ENCODE measurements around the gene TMEM178A. TPM values are rescaled to one million over a fixed set of nuclear protein-coding genes. Genes with fewer than 3 reads are reported as not detected.

Gene TMEM178A
- total and polyA plus RNA-seq, 7 donors = 0.60 to 6.1 (median 1.8) TPM; not detected in 1

DNA sequence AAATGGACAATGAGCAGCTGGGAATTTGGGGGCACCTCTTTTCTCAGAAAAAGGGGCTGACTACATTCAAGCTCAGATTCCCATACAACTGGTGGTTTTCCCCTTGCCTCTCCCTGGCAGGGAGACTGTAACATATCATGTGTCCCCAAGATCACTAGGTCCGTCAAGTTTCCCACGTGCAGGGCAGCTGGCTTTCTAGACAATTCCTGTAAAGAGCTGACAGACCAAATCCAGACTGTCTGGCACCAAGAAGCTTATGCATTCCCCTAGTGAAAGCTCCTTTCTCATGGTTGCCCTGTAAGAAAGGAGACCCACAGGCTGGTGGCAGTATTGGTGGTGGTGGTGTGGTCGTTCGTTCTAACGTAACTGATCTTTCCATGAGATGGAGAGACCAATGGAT, 64.6 kb downstream of the TMEM178A start:
- peaks cover 0 to 21% (median 3%) of the 10 kb centered on the region in 4 donors for H3K36me3 ChIP-seq
- peaks cover 0 to under 1% (median 0%) of the 10 kb centered on the region in 4 donors for H3K4me1 ChIP-seq
- intact Hi-C loops (cut with DNase I) = no loop called here

DNA sequence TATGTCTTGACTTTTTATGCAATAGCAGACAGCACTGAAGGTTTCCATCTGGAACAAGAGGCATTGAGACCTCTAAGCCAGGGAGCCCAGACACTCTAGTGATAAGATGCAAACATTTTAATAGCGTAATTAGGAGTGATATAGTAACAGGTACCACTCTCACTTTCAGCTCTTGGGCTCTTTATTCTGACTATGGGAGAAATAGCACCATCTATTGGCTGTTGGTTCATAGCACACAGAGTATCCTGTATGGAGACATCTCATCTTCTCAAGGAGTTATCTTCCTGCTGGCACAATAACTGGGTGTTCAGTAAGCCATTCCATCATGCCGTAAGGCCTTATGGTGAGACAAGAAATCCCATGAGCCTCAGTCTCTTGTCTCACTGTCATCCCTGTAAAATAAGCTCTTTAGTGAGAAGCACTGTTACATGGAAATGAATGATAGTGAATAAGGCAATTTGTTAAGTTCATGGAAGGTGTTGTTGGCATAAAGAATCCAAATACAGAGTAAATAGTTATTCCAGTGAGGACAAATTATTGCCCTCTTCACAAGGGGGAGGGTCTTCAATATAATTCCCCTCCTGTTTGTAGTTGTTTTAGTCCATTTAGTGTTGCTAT, 65.1 kb downstream of the TMEM178A start:
- no peak overlapping the region for H3K27ac ChIP-seq
- H3K4me1 ChIP-seq = no peaks in the 10 kb centered on the region
- intact Hi-C loops (cut with DNase I) = no loop called here
- no peak for DNase-seq
- no peaks in the 10 kb centered on the region for H3K9me3 ChIP-seq
- no peaks in the 10 kb centered on the region for H3K27me3 ChIP-seq
- peaks cover 0 to 26% (median 3%) of the 10 kb centered on the region in 4 donors for H3K36me3 ChIP-seq
- WGBS, 2 donors = 91 to 93% methylated on average over 2 of the region's 2 CpGs
- no peak overlapping the region for H3K4me3 ChIP-seq
- TF ChIP-seq, protein P1, sequence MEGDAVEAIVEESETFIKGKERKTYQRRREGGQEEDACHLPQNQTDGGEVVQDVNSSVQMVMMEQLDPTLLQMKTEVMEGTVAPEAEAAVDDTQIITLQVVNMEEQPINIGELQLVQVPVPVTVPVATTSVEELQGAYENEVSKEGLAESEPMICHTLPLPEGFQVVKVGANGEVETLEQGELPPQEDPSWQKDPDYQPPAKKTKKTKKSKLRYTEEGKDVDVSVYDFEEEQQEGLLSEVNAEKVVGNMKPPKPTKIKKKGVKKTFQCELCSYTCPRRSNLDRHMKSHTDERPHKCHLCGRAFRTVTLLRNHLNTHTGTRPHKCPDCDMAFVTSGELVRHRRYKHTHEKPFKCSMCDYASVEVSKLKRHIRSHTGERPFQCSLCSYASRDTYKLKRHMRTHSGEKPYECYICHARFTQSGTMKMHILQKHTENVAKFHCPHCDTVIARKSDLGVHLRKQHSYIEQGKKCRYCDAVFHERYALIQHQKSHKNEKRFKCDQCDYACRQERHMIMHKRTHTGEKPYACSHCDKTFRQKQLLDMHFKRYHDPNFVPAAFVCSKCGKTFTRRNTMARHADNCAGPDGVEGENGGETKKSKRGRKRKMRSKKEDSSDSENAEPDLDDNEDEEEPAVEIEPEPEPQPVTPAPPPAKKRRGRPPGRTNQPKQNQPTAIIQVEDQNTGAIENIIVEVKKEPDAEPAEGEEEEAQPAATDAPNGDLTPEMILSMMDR (IDR thresholded peaks at IDR 0.05) = peak in 2 of 4 experiments; percentile 10 to 18
- TF ChIP-seq POLR2AphosphoS5 (IDR thresholded peaks at IDR 0.05) = no peak

More for the DNA sequence above, 64.6 kb downstream of the TMEM178A start:
- TF ChIP-seq EP300 (IDR thresholded peaks at IDR 0.05) (no peak), POLR2AphosphoS5 (IDR thresholded peaks at IDR 0.05) (no peak)
- TF ChIP-seq, protein P1 (IDR thresholded peaks at IDR 0.05) = no peak
- 91 to 92% methylated on average over 5 of the region's 5 CpGs for WGBS, 2 donors
- Histone ChIP-seq H3K9me3 (no peaks in the 10 kb centered on the region), H3K27ac (no peak overlapping the region), H3K4me3 (no peak overlapping the region), H3K27me3 (no peaks in the 10 kb centered on the region)
- DNase-seq = no peak

DNA sequence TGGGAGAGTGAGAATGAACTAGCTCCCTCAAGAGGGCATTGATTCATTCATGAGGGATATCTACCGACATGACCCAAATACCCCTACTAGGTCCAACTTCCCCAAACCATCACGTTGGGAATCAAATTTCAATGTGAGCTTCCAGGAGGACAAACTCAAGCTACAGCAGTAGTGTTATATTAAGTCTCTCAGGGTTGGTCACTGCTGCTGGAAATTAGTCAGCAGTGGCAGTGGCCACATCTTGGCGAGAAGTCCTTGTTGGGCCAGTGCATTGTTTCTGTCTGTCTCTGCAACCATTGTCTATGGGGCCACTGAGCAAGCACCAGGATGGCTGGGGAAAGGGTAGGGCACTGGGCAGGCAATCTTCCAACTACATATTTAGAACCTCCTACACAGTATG, 65.8 kb downstream of the TMEM178A start:
- no peak for DNase-seq
- TF ChIP-seq, protein P1 (IDR thresholded peaks at IDR 0.05) = no peak
- TF ChIP-seq EP300 (IDR thresholded peaks at IDR 0.05) (no peak), POLR2AphosphoS5 (IDR thresholded peaks at IDR 0.05) (no peak), POLR2A (IDR thresholded peaks at IDR 0.05) (no peak)
- Histone ChIP-seq H3K9me3 (no peaks in the 10 kb centered on the region), H3K36me3 (peaks cover 0 to 33% (median 4%) of the 10 kb centered on the region in 4 donors), H3K4me3 (no peak overlapping the region), H3K4me1 (no peaks in the 10 kb centered on the region), H3K27ac (no peak overlapping the region), H3K27me3 (no peaks in the 10 kb centered on the region)
- intact Hi-C loops (cut with DNase I) = no loop called here
- WGBS, 2 donors = 91 to 93% methylated on average over 3 of the region's 3 CpGs

DNA sequence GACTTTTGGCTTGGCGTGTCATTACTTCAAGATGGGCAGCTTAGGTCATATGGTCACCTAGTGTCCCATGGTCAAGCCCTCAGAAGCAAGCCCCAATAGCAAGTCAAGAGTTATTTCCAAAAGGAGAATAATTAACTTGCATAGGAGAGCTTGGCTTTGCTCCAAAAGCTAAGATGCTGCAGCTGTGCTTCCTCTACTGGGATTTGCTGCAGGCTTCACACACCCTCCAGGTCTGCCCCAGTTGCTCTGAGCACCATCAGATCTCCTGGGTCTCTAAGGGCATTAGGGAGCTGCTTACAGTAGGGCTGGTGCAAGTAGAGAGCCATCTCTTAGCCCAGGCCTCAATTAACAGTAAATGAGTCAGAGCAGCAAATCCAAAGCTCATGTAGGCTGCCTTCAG, 66.8 kb downstream of the TMEM178A start:
- intact Hi-C loops (cut with DNase I) = no loop called here
- Histone ChIP-seq H3K4me3 (no peak overlapping the region), H3K9me3 (no peaks in the 10 kb centered on the region), H3K4me1 (no peaks in the 10 kb centered on the region), H3K27me3 (no peaks in the 10 kb centered on the region), H3K36me3 (peaks cover 0 to 43% (median 6%) of the 10 kb centered on the region in 4 donors), H3K27ac (no peak overlapping the region)
- 94 to 95% methylated on average over 1 of the region's 1 CpG for WGBS, 2 donors
- TF ChIP-seq EP300 (IDR thresholded peaks at IDR 0.05) (no peak), POLR2A (IDR thresholded peaks at IDR 0.05) (no peak), POLR2AphosphoS5 (IDR thresholded peaks at IDR 0.05) (no peak)
- TF ChIP-seq, protein P1 (IDR thresholded peaks at IDR 0.05) = no peak
- DNase-seq = no peak

Data from sigmoid colon (tissue), 7 donors.